AG08396 (cell line): ENCODE results near the gene UTP14A.

ENCODE experiments used
- DNase-seq: peaks from one replicate; pipeline ENCODE4 v3.0.0; 2012; ENCODE audit warnings: low spot score, mixed read lengths

UTP14A gene

DNA sequence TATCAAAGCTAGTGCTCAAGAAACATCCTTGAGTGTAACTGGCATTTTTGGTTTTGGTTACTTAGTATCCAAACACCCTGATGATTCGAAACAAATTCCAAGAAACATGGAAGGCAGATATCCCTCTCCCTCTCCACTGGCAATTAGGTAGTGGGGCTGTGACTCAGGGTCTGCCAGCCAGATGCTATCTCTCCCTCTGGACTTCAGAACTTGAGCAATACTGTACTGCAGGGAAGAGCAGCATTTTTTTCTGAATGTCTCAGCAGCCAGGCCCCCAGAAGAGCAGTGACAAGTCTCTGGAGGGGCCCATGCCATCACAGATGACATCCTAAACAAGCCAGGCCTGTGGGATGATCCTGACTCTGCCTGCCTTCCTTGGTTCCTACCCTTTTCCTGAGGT is 39.2 kb downstream of the UTP14A start:
- no peak for DNase-seq

DNA sequence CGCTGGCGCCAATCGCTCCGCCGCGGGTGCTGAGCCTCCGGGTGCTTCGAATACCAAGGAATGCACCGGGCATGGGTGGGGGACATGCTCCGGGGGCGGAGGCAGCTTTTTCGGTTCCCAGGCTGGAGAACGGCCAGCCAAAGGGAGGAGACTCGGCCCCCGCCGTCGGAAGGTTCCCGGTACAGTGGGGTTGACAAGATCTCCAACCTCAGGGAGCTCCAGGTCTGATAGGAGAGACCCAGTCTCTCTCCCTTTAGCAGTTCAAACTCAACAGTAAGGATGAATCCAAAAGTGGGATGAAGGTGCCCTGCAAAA is 47.3 kb downstream of the UTP14A start:
- DNase-seq, result no peak

DNA sequence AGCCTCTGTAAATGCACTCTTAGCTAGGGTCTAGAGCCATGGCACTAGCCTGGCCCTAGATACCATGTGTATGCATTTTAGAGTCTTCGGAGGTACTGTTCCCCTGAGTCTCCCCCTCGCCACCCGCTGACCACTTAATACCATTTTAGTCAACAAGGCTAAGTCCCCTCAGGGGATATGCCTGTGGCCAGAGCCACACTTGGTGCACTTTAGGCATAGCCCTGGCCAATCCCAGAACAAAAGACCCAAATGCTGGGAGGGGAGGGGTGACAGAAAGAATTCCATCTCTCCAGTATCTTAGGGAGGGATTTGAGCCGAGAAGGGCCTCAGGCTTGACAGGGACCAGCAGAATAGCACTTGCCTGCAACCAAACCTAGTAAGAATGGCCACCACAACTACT is 47.9 kb downstream of the UTP14A start:
- DNase-seq, result no peak

DNA sequence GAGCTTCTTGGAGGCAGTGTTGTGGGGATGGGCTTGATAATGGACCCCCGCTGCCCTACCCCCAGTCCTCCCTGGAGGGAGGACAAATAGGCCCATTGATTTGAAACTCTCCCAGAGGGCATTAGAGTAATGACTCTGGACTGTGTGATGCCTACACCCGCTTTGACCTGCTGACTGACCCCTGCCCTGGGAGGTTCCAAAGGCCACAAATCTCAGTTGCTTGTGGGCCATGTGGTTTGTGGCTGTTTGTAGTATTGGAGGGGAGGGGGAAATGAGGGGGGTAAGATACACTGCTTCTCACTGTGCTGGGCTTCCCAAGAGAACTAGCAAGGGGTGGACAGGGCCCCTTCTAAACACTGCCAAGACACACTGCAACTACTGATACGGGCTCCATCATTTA is 48.8 kb downstream of the UTP14A start:
- no peak for DNase-seq

DNA sequence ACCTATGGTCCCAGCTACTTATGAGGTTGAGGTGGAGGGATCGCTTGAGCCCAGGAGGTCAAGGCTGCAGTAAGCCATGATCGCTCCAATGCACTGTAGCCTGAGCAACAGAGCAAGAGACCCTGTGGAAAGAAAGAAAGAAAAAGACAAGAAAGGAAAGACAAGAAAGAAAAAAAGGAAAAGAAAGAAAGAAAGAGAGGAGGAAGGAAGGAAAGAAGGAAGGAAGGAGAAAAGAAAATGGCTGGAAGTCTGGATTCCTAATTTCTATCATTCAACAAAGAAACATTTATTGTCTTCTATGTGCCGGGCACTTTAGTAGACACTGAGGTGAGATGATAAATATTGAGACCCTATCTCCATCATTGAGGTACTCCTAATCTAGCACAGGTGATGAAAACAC is 49.7 kb downstream of the UTP14A start:
- no peak for DNase-seq

DNA sequence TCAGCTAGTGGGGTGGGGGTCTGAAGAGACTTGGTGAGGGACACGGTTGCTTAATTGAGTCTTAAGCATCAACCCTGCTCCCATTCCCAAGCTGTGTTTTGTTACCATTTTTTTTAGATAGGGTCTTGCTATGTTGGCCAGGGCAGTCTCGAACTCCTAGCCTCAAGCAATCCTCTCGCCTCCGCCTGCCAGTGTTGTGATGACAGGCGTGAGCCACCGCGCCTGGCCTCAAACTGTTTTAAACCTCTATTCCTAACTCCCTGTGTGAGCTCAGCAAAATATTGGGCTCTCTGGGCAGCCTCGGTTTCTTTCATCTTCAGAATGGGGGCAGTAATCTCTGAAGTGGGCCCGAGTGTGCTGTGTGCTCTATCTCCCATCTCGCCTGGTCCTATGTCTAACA is 50.2 kb downstream of the UTP14A start:
- no peak for DNase-seq

DNA sequence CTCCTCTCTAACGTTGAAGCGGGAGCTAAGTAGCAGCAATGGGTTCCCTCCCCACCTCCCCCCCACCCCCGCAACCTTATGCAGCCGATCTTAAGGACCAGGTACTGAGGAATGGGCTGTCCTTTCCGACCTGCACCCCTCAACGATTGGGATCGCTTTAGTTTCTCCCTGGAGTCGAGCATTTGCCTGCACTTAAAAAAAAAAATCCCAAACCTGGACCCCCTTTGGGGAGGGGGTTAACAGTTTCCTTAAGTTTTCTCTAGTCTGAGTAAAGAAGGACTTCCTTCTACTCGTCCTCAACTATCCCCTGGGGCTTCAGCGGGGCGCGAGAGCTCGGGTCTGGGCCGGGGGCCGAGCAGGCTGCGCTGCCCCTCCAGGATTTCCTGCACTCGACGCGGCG is 50.8 kb downstream of the UTP14A start:
- no peak for DNase-seq

DNA sequence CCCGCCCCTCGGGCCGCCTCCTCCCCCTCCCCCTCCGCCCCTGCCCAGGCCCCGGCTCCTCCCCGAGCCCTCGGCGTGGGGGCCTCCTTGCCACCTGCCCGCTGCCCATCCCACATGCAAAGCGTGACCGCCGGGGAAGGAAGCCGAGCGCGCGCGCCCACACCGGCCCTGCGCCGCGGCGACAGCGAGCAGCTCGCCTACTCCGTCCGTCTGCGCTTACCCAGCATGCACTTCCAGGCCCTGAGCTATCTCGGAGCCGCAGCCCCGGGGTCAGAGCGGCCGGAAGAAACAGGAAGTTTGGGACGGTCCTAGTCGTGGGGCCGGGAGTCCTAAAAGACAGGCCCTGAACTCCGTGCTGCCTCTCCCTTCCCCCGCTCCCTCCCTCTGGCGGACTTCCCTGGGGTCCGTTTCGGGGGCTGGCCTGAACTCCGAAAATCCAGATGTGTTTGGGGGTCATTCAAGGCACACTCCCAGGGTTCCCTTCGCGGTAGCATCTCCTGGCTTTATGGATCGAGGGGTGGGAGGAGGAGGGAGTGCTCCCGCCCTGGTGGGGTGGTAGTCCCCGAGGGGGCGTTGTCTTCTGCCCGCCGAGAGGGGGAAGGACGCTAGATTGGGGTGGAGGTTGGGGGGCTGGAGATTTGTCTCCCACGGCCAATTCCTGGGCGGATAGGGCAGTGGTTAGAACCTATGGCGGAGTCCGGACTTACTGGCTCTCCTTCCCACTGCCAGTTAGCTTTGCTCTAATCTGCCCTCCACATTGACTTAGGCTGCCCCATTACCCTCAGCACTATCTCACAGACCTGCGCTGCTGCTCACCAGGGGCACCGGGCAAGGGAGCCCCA is 51.5 kb downstream of the UTP14A start:
- DNase-seq, result peak; percentile 58

DNA sequence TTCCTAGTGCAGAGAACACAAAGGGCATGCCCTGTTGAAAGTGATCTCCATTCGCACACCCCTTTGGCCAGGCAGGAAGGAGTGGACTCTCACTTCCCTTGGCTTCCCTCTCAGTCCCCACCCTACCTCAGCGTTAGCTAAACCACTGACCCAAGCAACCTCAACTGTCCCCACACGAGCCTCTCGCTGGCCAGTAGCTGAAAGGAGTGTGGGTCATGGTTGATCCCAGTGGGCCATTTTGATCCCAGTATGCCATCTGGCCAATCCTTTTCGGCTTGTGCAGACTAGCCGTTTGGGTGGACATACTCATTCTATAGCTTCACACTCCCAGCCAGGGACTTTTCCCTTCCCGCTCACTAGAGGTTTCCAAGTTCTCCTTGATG is 52.1 kb downstream of the UTP14A start:
- DNase-seq, result no peak

DNA sequence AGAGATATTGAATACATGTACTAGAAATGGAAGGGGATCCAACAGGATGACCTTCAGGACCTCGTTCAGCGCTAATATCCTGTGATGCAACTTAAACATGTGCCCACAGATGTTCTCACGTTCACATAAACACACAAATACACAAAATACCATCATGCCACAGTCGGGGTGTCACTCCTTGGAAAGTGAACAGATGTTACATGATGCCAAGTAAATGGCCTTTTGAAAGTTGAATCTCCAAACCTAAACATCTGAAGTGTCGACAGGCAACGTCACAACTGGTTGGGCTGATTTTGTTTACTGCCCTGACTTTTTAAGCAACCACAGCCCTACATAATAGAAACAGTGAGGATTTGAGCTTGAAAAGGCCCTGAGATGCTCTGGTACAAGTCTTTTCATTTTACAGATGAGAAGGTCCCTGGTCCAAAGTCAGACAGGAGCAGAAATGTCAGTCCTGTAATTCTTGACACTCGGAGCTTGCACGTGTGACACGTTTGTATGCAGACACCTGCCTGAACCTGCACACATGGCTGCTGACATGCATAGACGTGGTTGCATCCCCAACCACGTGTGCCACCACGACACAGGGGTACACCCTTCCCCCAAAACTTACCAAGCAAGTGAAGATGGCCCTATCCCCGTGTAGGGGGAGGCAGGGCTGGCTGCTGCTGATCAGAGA is 53.0 kb downstream of the UTP14A start:
- no peak for DNase-seq

DNA sequence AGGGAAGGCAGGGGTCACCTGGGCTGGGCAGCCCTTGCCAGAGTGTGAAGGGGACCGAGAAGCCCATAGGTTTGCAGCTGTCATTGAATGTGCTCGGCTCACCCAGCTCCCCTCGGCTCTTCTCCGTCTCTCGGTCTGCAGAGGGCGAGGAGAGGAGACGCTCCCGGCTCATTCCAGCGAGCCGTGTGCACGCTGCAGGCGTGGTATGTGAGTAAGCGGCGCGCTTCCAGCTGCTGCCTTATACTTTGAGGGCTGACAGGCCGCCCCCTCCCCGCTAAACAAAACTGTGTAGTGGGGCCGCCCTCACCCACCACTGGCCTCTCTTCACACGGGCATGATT is 53.5 kb downstream of the UTP14A start:
- DNase-seq, result no peak

DNA sequence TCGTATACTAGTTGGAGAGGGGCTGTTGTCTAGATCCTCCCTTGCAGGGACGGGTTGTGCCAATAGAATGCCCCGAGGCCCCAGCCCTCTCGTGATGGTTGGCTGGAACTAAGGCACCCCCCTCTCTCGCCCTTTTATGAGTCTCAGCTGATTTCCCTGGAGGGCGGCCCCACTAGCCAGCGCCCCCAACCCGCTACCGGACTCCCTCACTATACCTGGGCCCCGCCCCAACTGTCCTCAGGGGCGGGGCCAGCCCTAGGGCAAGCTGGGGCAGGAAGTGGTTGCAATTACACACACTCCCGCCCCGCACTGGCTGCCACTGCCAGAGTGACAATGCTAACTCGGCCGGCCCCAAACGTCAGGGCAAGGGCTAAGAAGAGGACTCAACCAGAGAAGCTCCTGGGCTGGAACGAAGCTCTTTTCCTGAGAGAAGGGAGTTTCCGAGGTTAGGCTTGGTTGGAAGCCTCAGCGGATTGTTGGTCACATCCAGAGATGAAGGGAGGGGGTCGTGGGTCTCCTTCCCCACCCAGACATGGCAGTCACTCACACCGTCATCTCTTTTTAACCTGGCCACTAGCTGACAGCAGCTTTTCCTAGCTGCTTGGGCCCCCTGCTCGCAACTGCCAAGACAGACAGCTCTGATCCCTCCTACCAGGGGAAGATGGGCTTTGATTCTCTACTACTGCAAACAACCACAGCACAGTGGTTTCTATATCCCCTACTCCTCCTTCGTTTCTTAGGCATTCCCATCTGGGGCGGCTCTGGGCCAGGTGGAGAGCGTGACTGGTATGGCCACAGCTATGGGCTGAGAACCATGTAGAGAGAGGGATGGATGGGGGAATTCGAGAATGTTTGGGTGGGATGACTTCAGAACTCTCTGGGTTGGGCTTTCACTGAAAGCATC is 55.5 kb downstream of the UTP14A start:
- DNase-seq, result no peak

DNA sequence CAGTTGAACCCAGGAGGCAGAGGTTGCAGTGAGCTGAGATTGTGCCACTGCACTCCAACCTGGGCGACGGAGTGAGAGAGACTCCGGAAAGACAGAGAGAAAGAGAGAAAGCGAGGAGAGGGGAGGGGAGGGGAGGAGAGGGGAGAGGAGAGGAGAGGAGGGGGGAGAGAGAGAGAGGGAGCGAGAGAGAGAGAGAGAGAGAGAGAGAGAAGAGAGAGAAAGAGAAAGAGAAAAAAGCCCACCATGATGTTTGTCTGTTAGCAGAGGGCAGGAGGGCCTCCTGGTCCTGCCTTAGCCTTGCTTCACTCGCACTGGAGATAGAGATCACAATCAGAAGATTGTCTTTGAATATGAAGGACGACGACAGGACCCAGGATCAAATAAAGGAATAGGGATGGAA is 57.8 kb downstream of the UTP14A start:
- DNase-seq, result no peak

DNA sequence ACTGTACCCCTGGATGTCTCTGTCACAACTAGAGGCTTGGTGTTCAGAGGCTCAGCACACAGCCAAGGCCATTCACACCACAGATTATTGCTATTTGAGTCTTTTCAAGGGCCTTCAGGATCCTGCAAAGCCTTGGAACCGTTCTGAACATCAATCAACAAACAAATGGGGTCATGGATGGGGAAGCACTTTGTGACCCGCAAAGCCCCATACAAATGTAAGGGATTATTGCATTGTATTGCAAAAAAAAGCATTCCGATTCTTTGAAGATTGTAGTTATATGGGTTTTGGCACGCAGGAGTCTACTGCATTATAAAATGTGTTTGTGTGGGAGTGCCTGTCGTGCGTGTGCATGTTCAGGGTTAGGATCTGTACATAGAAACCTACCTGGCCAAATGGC is 59.2 kb downstream of the UTP14A start:
- DNase-seq, result no peak

DNA sequence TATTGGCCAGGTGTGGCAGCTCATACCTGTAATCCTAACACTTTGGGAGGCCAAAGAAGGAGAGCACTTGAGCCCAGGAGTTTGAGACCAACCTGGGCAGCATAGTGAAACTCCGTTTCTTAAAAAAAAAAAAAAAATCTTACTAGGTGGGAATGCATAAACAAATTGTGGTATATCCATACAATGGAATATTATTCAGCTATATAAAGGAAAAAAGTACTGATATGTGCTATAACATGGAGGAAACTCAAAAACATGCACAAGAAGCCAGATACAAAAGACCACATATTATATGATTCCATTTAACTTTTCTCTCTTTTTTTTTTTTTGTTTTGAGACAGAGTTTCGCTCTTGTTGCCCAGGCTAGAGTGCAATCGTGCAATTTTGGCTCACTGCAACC is 63.0 kb downstream of the UTP14A start:
- DNase-seq, result no peak

DNA sequence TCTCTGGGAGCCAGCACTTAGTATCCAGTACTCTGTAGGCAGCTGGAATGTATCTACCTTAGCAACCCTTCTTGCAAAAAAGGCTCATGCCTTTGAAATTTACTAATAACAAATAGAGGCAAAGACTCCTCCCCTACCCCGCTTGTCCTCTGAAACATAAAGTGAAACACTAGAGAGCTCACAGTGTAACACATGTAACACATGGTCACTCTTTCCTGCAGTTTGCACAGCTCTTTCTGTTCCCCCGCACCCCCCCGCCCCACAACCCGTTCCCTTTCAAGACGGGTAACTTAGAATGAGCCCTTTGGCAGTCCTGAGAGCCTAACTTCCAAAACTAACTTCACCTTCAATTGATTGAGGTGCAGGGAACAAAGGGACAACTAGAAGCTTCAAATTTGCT is 70.5 kb downstream of the UTP14A start:
- DNase-seq, result no peak
